Measurements from ENCODE around the gene CRIM1. TPM values are rescaled to one million over a fixed set of nuclear protein-coding genes. Genes with fewer than 3 reads are reported as not detected.
A peak's percentile ranks its signal among the peaks of the same experiment; 100 is the strongest.

CRIM1 gene
- polyA plus RNA-seq, 2 of the 4 experiments (the other 2 are of a cell fraction) = 127 to 208 TPM

DNA sequence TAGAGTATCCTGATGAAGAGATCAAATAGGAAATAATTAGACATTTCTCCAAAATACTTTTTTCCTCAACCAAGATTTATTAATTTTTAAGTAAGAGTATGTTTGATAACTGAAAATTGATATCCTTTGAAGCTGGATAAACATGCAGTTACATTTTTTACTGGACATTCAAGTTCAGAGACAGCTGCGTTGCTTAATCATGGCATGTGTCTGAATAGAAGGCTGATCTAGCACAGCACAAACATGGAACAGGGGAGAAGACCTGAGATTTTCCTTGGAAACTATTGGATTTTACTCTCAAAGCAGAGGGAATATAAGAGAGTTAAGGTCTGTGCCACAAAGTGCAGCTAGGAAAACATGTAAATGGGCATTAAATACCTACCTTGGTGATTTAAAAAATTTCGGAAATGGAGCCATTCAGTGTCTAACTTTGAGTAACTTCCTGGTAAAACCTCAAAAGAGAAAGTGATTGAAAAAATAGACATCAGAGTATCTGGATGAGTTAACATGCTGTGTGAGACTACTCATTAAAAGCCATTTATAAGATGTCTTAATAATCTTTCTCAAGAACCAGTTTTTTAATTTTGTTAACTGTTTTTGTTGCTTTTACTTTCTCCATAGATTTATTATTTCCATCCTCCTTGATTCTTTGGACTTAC, 31.8 kb downstream of the CRIM1 start:
- Histone ChIP-seq H3K4me2 (peak overlapping the region; percentile 62), H3K27ac (peak overlapping the region; percentile 66 to 81), H3K4me1 (peaks cover 96% of the 10 kb centered on the region), H3K9me3 (no peaks in the 10 kb centered on the region), H3K4me3 (no peak overlapping the region)
- peak; percentile 43 for FAIRE-seq
- POLR2A ChIA-PET = no interaction called here
- WGBS (ENCODE audit: missing lambda C conversion rate) = 50% methylated on average over 2 of the region's 2 CpGs
- 0 out of 6 replicates have a peak, but pooled peaks of 1 of the 2 experiments have one; percentile 1 for ATAC-seq
- CTCF ChIA-PET = interaction anchor here (1.4 to 2.0 kb wide), 4 partner anchors 8 to 73 kb away, joined by 3 to 9 read pairs (median 4); no protein-coding TSS in a partner anchor
- DNase-seq (ENCODE audit: low read depth in 1 of 2, low spot score in 1 of 2) = no peak
- TF ChIP-seq, protein P1, sequence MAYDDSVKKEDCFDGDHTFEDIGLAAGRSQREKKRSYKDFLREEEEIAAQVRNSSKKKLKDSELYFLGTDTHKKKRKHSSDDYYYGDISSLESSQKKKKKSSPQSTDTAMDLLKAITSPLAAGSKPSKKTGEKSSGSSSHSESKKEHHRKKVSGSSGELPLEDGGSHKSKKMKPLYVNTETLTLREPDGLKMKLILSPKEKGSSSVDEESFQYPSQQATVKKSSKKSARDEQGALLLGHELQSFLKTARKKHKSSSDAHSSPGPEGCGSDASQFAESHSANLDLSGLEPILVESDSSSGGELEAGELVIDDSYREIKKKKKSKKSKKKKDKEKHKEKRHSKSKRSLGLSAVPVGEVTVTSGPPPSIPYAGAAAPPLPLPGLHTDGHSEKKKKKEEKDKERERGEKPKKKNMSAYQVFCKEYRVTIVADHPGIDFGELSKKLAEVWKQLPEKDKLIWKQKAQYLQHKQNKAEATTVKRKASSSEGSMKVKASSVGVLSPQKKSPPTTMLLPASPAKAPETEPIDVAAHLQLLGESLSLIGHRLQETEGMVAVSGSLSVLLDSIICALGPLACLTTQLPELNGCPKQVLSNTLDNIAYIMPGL (CRISPR knock-in tag; IDR thresholded peaks at IDR 0.05; ENCODE audit: borderline replicate concordance) = 0 out of 2 replicates have a peak, but pooled peaks have one; percentile 44
- TF ChIP-seq HEYL (CRISPR knock-in tag; IDR thresholded peaks at IDR 0.05) = no peak
- TF ChIP-seq HOXB5 (CRISPR knock-in tag; IDR thresholded peaks at IDR 0.05) = peak; percentile 48; the same call in 1 of the 2 replicates
- TF ChIP-seq CEBPB (IDR thresholded peaks at IDR 0.05) = peak in 1 of 2 experiments; percentile 70; a peak in 2 of 4 replicates

DNA sequence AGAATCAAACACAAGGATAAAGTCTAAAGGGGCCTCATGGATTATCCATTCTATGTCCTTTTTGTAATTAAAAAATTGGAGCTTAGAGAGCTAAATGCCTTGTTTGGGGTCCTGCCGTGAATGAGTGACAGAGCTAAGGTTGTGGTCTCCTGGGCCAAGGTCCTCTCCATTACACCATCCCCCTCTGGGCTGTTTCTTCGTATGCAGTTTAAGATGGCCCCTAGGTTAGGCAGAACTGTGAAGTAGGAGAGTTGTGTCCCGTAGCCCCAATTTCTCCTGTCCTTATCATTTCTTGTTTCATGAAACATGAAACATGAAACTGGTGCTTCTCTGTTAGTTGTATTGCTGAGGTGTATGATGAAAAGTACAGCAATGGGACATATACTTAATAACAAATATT, 32.9 kb downstream of the CRIM1 start:
- ChIA-PET POLR2A (interaction anchor here (1.3 kb wide), 1 partner anchor 22 kb away, joined by 3 read pairs; no protein-coding TSS in a partner anchor), CTCF (interaction anchor here (1.2 to 1.8 kb wide), 4 partner anchors 11 to 72 kb away, joined by 3 to 9 read pairs (median 4); no protein-coding TSS in a partner anchor)
- FAIRE-seq (no peak), DNase-seq (ENCODE audit: low read depth in 1 of 2, low spot score in 1 of 2) (no peak), ATAC-seq (peak; percentile 33 to 35; a peak in 4 of 6 replicates)
- TF ChIP-seq ZSCAN20 (CRISPR knock-in tag; IDR thresholded peaks at IDR 0.05) = no peak
- TF ChIP-seq HOXB5 (CRISPR knock-in tag; IDR thresholded peaks at IDR 0.05) = no peak
- no peak for TF ChIP-seq NFE2L2 (conservative IDR thresholded peaks at IDR 0.05; ENCODE audit: low read length)
- peak; percentile 74 for TF ChIP-seq FOSB (CRISPR knock-in tag; IDR thresholded peaks at IDR 0.05)
- no peak for TF ChIP-seq RCOR1 (IDR thresholded peaks at IDR 0.05; ENCODE audit: low read depth, low read length)
- TF ChIP-seq, protein P2, sequence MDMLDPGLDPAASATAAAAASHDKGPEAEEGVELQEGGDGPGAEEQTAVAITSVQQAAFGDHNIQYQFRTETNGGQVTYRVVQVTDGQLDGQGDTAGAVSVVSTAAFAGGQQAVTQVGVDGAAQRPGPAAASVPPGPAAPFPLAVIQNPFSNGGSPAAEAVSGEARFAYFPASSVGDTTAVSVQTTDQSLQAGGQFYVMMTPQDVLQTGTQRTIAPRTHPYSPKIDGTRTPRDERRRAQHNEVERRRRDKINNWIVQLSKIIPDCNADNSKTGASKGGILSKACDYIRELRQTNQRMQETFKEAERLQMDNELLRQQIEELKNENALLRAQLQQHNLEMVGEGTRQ (IDR thresholded peaks at IDR 0.05) = 0 out of 2 replicates have a peak, but pooled peaks have one; percentile 4
- H3K4me2 ChIP-seq = peak overlapping the region; percentile 62
- H3K4me1 ChIP-seq = peaks cover 96% of the 10 kb centered on the region
- H3K27ac ChIP-seq = peak overlapping the region; percentile 66 to 81
- no peak overlapping the region for H3K4me3 ChIP-seq
- WGBS (ENCODE audit: missing lambda C conversion rate) = 33% methylated on average over 3 of the region's 3 CpGs
- H3K9me3 ChIP-seq = no peaks in the 10 kb centered on the region

DNA sequence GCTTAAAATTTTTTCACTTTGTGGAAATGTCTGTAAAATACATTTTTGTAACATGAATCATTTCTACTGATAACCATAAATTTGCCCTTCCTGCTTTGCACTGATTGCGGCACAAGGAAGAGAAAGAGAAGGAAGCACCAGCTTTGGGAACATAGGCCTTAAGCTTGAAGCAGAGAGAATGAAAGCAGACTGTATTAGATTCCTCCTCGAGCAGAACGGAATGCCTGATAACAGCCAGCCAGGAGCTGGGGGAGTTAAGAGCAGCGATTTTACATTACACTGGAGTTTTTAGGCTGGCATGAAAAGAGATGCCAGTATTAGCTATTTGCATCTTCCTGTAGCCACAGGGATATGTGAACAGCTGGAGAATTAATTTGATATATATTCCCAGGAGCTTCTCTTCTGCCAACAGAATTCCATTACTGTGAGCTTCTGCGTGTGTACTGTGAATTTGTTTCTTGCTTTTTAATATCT, 33.5 kb downstream of the CRIM1 start:
- peak overlapping the region; percentile 62 for H3K4me2 ChIP-seq
- peaks cover 96% of the 10 kb centered on the region for H3K4me1 ChIP-seq
- POLR2A ChIA-PET = interaction anchor here (1.0 to 1.3 kb wide), 2 partner anchors 17 to 23 kb away, joined by 3 to 5 read pairs; no protein-coding TSS in a partner anchor
- TF ChIP-seq ZNF302 (CRISPR knock-in tag; IDR thresholded peaks at IDR 0.05) (no peak), FOSL2 (IDR thresholded peaks at IDR 0.05) (0 out of 2 replicates have a peak, but pooled peaks have one; percentile 18), FOSL2 (CRISPR knock-in tag; IDR thresholded peaks at IDR 0.05) (peak; percentile 81), ZFP36 (IDR thresholded peaks at IDR 0.05; ENCODE audit: borderline replicate concordance, partially characterized antibody) (no peak), JUNB (IDR thresholded peaks at IDR 0.05) (peak; percentile 38; the same call in 1 of the 2 replicates), GATA3 (IDR thresholded peaks at IDR 0.05; ENCODE audit: borderline replicate concordance) (peak; percentile 67), NFE2L2 (conservative IDR thresholded peaks at IDR 0.05; ENCODE audit: low read length) (no peak), EP300 (IDR thresholded peaks at IDR 0.05) (no peak), HDAC2 (IDR thresholded peaks at IDR 0.05) (no peak), JUN (IDR thresholded peaks at IDR 0.05) (0 out of 5 replicates have a peak, but pooled peaks have one; percentile 16 to 19), MAFK (IDR thresholded peaks at IDR 0.05; ENCODE audit: partially characterized antibody) (no peak), CBX8 (IDR thresholded peaks at IDR 0.05) (no peak), ESRRA (IDR thresholded peaks at IDR 0.05; ENCODE audit: borderline replicate concordance, low read length) (no peak), RFX5 (IDR thresholded peaks at IDR 0.05) (no peak), HOXA7 (CRISPR knock-in tag; IDR thresholded peaks at IDR 0.05) (no peak), FOSB (CRISPR knock-in tag; IDR thresholded peaks at IDR 0.05) (no peak), TFCP2L1 (CRISPR knock-in tag; IDR thresholded peaks at IDR 0.05) (no peak), NR3C1 (IDR thresholded peaks at IDR 0.05) (no peak), EHF (CRISPR knock-in tag; IDR thresholded peaks at IDR 0.05) (no peak; the same call in 1 of the 2 replicates), RAD21 (conservative IDR thresholded peaks at IDR 0.05 in 1 of 2, IDR thresholded peaks at IDR 0.05 in 1 of 2) (no peak), CEBPB (IDR thresholded peaks at IDR 0.05) (peak in 1 of 2 experiments; percentile 55; a peak in 1 of 4 replicates), HOXB5 (CRISPR knock-in tag; IDR thresholded peaks at IDR 0.05) (0 out of 2 replicates have a peak, but pooled peaks have one; percentile 10)
- TF ChIP-seq, protein P3, sequence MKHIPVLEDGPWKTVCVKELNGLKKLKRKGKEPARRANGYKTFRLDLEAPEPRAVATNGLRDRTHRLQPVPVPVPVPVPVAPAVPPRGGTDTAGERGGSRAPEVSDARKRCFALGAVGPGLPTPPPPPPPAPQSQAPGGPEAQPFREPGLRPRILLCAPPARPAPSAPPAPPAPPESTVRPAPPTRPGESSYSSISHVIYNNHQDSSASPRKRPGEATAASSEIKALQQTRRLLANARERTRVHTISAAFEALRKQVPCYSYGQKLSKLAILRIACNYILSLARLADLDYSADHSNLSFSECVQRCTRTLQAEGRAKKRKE (CRISPR knock-in tag; IDR thresholded peaks at IDR 0.05; ENCODE audit: low read depth) = no peak
- H3K9me3 ChIP-seq = no peaks in the 10 kb centered on the region
- peak in 1 of 2 experiments; percentile 23; a peak in 3 of 6 replicates for ATAC-seq
- no peak overlapping the region for H3K4me3 ChIP-seq
- WGBS (ENCODE audit: missing lambda C conversion rate) = 32% methylated on average over 5 of the region's 5 CpGs
- H3K27ac ChIP-seq = peak overlapping the region; percentile 66 to 81
- peak in 1 of 2 experiments; percentile 55 for DNase-seq (ENCODE audit: low read depth in 1 of 2, low spot score in 1 of 2)
- FAIRE-seq = no peak
- CTCF ChIA-PET = interaction anchor here (1.0 to 2.0 kb wide), 7 partner anchors 12 to 71 kb away, joined by 3 to 8 read pairs (median 4); no protein-coding TSS in a partner anchor
